ENCODE measurements around the gene TFCP2. TPM values are rescaled to one million over a fixed set of nuclear protein-coding genes. Genes with fewer than 3 reads are reported as not detected.
A peak's percentile ranks its signal among the peaks of the same experiment; 100 is the strongest.

TFCP2 gene
- total and polyA plus RNA-seq, 2 of the 13 experiments (the other 11 are each of a cell fraction or from before 2014, with no cell fraction given) = 7.6 to 10.0 TPM

- no peak for TF ChIP-seq ZBTB21 (CRISPR knock-in tag; IDR thresholded peaks at IDR 0.05)
- TF ChIP-seq ZNF343 (CRISPR knock-in tag; IDR thresholded peaks at IDR 0.05) = no peak
- no peak for TF ChIP-seq ZFP1 (CRISPR knock-in tag; IDR thresholded peaks at IDR 0.05)
- no peak for TF ChIP-seq CHD4 (IDR thresholded peaks at IDR 0.05; ENCODE audit: borderline replicate concordance, low read length)
- TF ChIP-seq ARHGAP35 (CRISPR knock-in tag; IDR thresholded peaks at IDR 0.05; ENCODE audit: borderline replicate concordance) = no peak
- no peak for TF ChIP-seq FOXC1 (CRISPR knock-in tag; IDR thresholded peaks at IDR 0.05; ENCODE audit: borderline replicate concordance)
- TF ChIP-seq RARA (CRISPR knock-in tag; IDR thresholded peaks at IDR 0.05) = no peak
- TF ChIP-seq CBX5 (CRISPR knock-in tag; IDR thresholded peaks at IDR 0.05; ENCODE audit: borderline replicate concordance) = no peak
- peak; percentile 79 for TF ChIP-seq PATZ1 (CRISPR knock-in tag; IDR thresholded peaks at IDR 0.05)
- TF ChIP-seq U2AF2 (IDR thresholded peaks at IDR 0.05; ENCODE audit: low read depth, low read length) = no peak
- TF ChIP-seq ZNF674 (CRISPR knock-in tag; IDR thresholded peaks at IDR 0.05; ENCODE audit: low read depth) = peak; percentile 76; the same call in 1 of the 2 replicates
- TF ChIP-seq ZNF138 (CRISPR knock-in tag; IDR thresholded peaks at IDR 0.05; ENCODE audit: low read depth) = no peak
- 0 out of 2 replicates have a peak, but pooled peaks have one; percentile 36 for TF ChIP-seq ZNF317 (CRISPR knock-in tag; IDR thresholded peaks at IDR 0.05)
- peak; percentile 39; the same call in 1 of the 2 replicates for TF ChIP-seq GABPB1 (CRISPR knock-in tag; IDR thresholded peaks at IDR 0.05)
- TF ChIP-seq ZNF598 (CRISPR knock-in tag; IDR thresholded peaks at IDR 0.05; ENCODE audit: borderline replicate concordance) = no peak
- TF ChIP-seq LCORL (IDR thresholded peaks at IDR 0.05) = no peak
- TF ChIP-seq LCORL (CRISPR knock-in tag; IDR thresholded peaks at IDR 0.05) = peak; percentile 49; the same call in 1 of the 2 replicates
- no peak for TF ChIP-seq ATF6 (CRISPR knock-in tag; conservative IDR thresholded peaks at IDR 0.05)
- no peak for TF ChIP-seq ZNF775 (CRISPR knock-in tag; IDR thresholded peaks at IDR 0.05; ENCODE audit: borderline replicate concordance)
- TF ChIP-seq TAF1 (CRISPR knock-in tag; IDR thresholded peaks at IDR 0.05) = peak; percentile 37
- TF ChIP-seq CERS6 (CRISPR knock-in tag; IDR thresholded peaks at IDR 0.05) = no peak
- TF ChIP-seq THAP9 (CRISPR knock-in tag; IDR thresholded peaks at IDR 0.05; ENCODE audit: borderline replicate concordance) = no peak
- TF ChIP-seq PRPF4 (IDR thresholded peaks at IDR 0.05; ENCODE audit: low read depth, low read length, poor library complexity, severe bottlenecking) = no peak
- no peak for TF ChIP-seq SYNCRIP (IDR thresholded peaks at IDR 0.05; ENCODE audit: insufficient read depth, low read depth, low read length)
These were observed 45.2 kb upstream of the TFCP2 start, which contains the start of gene POU6F1 (continued) for GRCh38 chr12:51217968-51218606.

All from HepG2 (cell line).